Measurements from ENCODE around the gene UBE3D.
"Not testable (repeated sequence)": the region's sequence is repeated elsewhere in the genome, so short reads cannot be mapped to it uniquely, and the experiment has no call there.

Gene UBE3D

DNA sequence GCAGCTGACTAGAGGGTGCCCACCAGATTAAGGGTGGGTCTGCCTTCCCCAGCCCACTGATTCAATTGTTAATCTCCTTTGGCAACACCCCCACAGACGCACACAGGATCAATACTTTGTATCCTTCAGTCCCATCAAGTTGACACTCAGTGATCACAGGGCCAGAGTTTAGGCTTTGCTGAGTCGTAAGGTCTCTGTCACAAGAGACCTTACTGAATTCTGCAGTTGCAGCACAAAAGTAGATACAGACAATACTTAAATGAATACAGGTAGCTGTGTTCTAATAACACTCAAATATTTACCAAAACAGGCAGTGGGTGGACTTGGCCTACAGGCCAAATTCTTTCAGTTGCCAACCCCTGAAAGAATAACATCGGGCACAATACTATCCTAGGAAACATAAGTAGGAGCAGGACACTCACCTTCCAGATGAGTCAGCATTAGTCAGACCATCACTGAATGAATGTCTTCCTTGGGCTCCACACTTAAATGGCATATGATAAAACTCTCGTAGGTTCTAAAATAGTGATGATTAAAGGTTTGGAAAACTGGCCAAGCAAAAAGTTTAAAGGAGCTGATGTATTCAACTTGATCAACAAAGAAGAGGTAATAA lies 190.0 kb downstream of the UBE3D start:
- DNase-seq (ENCODE audit: low spot score): no peak

DNA sequence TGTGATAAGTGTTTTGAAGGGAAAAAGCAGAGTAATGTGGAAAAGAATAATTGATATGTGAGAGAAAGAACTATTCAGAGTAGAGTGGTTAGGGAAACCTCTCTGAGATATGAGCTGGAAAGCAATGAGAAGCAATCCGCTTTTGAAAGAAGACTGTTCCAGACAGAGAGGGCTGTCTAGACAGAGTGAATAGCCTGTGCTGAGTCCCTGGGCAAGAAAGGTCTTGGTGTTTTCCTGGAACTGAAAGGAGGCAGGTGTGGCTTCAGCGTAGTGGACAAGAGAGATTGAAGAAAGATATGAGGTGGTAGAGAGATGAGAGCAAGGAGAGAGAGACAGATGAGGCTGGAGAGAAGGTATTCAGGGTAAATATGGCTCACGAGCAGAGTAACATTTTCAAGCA lies 190.8 kb downstream of the UBE3D start:
- DNase-seq (ENCODE audit: low spot score): no peak

DNA sequence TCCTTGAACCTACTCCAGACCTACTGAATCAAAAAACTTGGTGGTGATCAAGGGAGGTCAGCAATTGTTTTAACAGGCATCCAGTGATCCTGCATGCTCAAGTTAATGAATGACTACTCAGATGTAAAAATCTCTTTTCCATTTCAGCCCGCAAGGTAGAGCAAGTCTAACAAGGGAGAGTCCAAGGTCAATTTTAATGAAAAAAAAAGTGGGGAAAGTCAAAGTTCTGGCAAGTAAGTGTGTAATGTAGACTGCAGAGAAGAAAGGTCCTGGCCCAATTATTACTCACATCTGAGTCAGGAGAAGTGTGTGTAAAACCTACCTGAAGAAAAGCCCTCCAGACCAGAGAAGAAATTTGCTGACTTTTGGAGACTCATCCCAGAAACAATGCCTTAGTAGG lies 193.5 kb downstream of the UBE3D start:
- DNase-seq (ENCODE audit: low spot score): no peak

DNA sequence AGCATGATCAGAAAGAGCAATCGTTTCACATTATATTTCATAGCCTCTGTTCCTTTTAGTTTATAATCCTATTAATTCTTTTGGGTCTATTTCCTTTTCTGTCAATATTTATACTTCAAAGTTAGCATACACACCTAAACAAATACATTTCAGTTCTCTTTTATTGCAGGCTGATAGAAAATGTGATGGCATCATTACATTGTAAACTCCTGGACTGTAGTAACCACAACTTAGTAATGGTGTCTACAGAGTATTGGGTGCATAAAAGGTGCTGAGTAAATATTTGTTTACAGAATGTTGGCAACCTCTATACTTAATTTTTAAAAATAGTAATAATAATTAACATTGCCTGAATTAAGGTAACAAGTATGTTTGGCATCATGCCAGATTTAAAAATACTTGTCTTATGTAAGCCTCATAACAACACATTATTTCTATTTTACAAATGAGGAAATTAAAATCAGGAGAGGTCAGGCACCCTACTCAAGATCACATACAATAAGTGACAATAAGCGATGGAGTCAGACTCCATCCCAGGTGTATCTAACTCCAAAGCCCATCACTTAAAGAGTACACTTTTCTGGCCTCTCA lies 195.0 kb downstream of the UBE3D start:
- no peak for DNase-seq (ENCODE audit: low spot score)

DNA sequence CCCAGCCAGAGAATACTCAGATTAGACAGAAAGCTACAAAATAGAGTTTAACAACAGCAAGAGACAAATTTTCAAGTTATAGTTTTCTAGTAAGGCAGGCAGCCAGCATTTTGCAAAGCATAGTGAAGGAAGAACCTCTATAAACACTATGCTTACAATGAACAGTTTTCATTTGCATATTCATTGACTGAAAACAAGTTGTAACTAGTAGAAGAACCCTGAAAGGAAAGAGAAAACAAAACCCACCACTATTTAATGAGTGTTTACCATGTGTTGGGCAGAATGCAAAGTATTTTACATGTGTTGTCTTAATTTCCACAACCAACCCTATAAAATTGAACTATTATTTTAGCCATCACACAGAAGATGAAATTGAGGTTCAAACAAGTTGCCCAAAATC lies 196.1 kb downstream of the UBE3D start:
- no peak for DNase-seq (ENCODE audit: low spot score)

DNA sequence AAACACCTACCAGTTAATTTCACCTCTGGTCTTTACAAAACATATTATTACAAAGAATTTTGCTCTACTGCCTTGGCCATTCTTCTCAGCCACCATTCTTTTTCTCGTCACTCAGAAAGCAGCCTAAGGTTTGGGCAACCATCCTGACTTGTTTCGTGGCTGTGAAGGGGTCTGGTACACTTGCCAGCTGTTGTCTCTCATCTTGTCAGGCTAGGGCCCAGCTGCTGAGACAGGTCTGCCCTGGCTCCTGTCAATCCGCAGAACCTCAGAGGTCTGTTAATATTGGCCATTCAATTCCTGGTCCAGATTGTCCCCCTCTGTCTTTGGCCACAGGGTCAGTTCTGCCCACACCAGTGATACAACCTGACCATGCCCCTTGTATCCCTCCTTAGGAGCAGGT lies 197.7 kb downstream of the UBE3D start:
- DNase-seq (ENCODE audit: low spot score): no peak

DNA sequence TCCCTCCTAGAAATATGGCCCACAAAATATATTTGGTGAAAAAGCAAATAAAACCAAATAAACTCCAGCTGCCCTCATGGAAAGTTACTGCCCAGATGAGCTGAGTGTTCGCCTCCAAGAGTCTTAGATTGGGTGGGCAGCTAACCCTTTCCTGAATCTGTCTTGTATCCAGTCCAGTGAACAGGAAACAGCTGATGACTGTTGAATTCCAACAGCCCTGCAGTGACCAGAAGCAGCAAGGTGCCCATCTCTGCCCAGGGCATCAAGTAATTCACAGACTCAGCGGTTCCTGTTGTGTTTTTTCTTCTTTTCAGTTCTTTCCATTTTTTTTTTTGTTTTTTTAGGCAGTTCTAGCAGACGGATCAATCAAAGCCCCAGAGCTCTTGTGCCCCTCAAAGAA lies 199.2 kb downstream of the UBE3D start:
- no peak for DNase-seq (ENCODE audit: low spot score)

DNA sequence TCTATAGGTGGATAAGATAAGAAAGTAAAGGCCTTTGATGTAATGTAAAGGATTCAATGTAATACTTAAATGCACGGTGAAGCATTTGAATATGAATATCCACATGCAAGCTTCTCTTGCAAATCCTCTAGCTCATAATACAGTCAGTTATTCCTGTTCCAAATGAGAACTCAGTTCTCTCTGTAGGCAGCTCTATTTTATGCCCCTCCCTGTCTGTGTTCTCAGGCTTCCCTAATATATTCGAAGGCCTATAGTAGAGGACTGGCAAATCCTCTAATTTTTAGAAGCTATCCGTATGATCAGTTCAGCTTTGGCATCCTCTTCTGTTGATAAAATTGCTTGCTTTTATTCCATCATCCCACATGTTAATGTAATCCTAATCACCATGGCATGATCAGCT lies 200.2 kb downstream of the UBE3D start:
- no peak for DNase-seq (ENCODE audit: low spot score)

DNA sequence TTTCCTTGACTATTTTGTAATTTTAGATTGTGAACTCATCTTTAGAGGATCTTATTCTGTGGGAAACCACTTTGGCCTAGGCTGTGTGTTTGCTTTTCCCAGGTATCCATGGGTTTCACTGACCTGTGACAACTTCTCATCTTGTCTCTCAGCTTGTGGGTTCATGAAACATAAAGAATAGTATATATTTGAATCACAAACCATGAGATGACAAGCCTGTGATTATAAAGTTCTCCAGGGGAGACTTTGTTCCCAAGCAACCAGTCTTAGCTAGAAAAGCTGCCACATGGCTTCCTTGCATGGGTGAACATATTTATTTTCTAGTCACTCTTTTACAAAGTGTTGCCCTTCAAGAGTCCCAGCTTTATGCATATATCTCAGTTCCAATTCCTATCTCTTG lies 201.9 kb downstream of the UBE3D start:
- DNase-seq (ENCODE audit: low spot score): no peak

DNA sequence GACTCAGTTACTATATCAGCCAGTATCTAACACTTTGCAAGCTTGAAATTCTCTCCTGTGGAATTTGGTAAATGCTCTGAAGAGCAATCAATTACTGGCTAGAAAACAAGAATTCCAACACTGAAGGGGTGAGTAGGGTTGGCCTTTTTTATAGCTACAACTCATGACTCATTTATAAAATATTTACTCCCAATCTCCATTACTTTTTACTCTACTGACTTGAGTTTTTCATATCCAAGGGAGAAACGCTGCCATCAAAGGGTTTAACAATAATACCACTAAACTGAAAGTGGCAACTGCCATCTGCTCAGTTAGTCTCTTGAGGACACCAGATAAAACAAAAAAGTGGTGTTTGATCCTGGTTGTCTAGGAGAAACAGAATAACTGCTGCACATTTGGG lies 203.1 kb downstream of the UBE3D start:
- no peak for DNase-seq (ENCODE audit: low spot score)

DNA sequence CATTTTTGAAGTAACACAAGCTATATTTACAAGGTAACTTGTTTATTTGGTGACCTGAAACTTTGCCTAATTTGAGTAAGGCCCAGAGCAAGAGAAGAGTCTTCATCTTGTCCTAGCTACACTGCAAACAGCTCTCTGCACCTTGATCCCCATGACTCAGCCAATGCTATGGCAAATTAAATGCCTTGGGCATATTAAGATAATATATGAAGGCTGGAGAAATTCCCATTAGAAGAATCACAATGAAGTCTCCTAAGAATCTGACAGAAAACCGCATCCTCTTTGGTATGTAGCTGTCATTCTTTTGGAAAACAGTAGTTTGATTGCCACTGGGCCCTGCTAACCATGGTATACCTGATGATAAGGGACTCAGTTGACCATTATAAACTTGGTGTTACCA lies 204.5 kb downstream of the UBE3D start:
- DNase-seq (ENCODE audit: low spot score): no peak

DNA sequence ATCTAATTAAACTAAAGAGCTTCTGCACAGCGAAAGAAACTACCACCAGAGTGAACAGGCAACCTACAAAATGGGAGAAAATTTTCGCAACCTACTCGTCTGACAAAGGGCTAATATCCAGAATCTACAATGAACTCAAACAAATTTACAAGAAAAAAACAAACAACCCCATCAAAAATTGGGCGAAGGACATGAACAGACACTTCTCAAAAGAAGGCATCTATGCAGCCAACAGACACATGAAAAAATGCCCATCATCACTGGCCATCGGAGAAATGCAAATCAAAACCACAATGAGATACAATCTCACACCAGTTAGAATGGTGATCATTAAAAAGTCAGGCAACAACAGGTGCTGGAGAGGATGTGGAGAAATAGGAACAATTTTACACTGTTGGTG lies 209.6 kb downstream of the UBE3D start:
- not testable (repeated sequence) for DNase-seq (ENCODE audit: low spot score)

DNA sequence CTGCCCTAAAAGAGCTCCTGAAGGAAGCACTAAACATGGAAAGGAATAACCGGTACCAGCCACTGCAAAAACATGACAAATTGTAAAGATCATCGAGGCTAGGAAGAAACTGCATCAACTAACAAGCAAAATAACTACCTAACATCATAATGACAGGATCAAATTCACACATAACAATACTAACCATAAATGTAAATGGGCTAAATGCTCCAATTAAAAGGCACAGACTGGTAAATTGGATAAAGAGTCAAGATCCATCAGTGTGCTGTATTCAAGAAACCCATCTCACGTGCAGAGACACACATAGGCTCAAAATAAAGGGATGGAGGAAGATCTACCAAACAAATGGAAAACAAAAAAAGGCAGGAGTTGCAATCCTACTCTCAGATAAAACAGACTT lies 212.7 kb downstream of the UBE3D start:
- not testable (repeated sequence) for DNase-seq (ENCODE audit: low spot score)

DNA sequence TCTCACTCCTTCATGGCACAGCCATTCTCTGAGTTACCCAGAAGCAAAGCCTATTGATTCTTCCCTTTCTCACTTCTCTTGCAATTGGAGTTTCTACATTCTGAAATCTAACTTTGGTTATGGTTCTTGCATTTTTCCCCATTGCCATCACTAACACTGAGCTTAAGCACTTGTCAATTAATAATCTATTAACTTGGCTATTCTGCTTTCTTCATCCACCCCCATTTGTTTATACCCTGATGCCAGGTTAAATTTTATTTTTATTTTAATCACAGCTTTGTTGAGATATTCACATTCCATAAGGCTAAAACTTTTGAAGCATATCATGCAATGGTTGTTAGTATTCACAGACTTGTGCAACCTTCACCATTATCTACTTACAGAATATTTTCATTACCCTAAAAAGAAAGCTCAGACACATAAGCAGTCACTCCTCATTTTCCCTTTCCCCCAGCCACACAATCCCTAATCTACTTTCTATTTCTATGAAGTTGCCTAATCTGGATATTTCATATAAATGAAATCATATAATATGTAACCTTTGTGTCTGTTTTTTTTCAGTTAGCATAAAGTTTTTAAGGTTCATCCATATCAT lies 222.3 kb downstream of the UBE3D start:
- DNase-seq (ENCODE audit: low spot score): no peak

DNA sequence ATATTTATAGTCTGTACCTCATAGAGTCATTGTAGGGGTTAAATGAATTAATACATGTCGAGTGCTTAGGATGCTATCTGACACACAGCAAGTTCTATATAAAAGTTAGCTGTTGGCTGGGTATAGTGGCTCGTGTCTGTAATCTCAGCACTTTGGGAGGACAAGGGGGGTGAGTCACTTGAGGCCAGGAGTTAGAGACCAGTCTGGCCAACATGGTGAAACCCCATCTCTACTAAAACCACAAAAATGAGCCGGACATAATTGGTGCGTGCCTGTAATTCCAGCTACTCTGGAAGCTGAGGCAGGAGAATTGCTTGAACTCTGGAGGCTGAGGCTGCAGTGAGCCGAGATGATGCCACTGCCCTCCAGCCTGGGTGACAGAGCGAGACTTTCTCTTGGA lies 222.9 kb downstream of the UBE3D start:
- DNase-seq (ENCODE audit: low spot score): no peak

Small RNA genes within 50 kb of the gene (small RNA-seq; reads per million reads assigned to genes)
- 0 reads per million in 2 experiments for gene LAP3P1
